IMR-90 (cell line): ENCODE measurements around the gene HADHB. TPM values are rescaled to one million over a fixed set of nuclear protein-coding genes. Genes with fewer than 3 reads are reported as not detected.

Experiments
- ATAC-seq: fragments of 200-7000 bp; cut with Tn5 transposase; 2 replicates; pipeline ENCODE4 v1.9.1; 2020; ENCODE audit warnings: low read depth, mild to moderate bottlenecking, moderate library complexity
- BruUV-seq: library from RNA; stranded (reverse); fragments of 400-500 nt; replicated peaks from 2 replicates; lab custom pipeline; 2021; lab: Mats Ljungman, UMichigan
- CTCF ChIA-PET: fragments of 300-600 bp; formaldehyde crosslinking; extraction: SDS; loops from one replicate; lab custom pipeline; 2021; ENCODE audit warnings: antibody characterized with exemption; lab: Yijun Ruan, JAX
- POLR2A ChIA-PET: fragments of 300-600 bp; sonication (Branson Sonifier 250); formaldehyde crosslinking; loops from one replicate; lab custom pipeline; 2022; ENCODE audit warnings: antibody characterized with exemption; ENCODE audit not compliant: unreplicated experiment; lab: Charles Lee
- DNase-seq: peaks from one replicate; pipeline ENCODE4 v3.0.0; 2013
- H2AFZ ChIP-seq: replicated peaks from 2 replicates; pipeline ENCODE3; 2013; ENCODE audit warnings: low read length, mild to moderate bottlenecking; ENCODE audit not compliant: poor library complexity
- H2AK5ac ChIP-seq: 2 replicates; pipeline ENCODE4 v1.6.1; 2013; ENCODE audit warnings: low read depth, low read length, inconsistent platforms
- H2AK9ac ChIP-seq: replicated peaks from 2 replicates; pipeline ENCODE3; 2013; ENCODE audit warnings: mild to moderate bottlenecking, low read depth, low read length, moderate library complexity; ENCODE audit not compliant: poor library complexity
- H2BK120ac ChIP-seq: 2 replicates; pipeline ENCODE4 v1.6.1; 2013; ENCODE audit warnings: low read depth, low read length, inconsistent platforms
- H2BK15ac ChIP-seq: 3 replicates; pipeline ENCODE4 v1.6.1; 2013; ENCODE audit warnings: low read depth, low read length, inconsistent platforms
- H2BK20ac ChIP-seq: 2 replicates; pipeline ENCODE4 v1.6.1; 2013; ENCODE audit warnings: low read depth, mild to moderate bottlenecking, inconsistent platforms, low read length, moderate library complexity
- H2BK5ac ChIP-seq: 2 replicates; pipeline ENCODE4 v1.6.1; 2013; ENCODE audit warnings: mild to moderate bottlenecking, low read depth, low read length, inconsistent platforms; ENCODE audit not compliant: poor library complexity, severe bottlenecking
- H3K14ac ChIP-seq: replicated peaks from 2 replicates; pipeline ENCODE4 v1.6.1; 2013; ENCODE audit warnings: low read depth, low read length, inconsistent platforms
- H3K18ac ChIP-seq: 2 replicates; pipeline ENCODE4 v1.6.1; 2013; ENCODE audit warnings: low read depth, low read length, control low read depth
- H3K23ac ChIP-seq: 2 replicates; pipeline ENCODE4 v1.6.1; 2013; ENCODE audit warnings: low read depth, low read length, inconsistent platforms
- H3K27ac ChIP-seq: 2 replicates; pipeline ENCODE4 v1.5.1; 2013; ENCODE audit warnings: mild to moderate bottlenecking, control low read depth, low read length; ENCODE audit not compliant: insufficient read depth
- H3K27me3 ChIP-seq: 2 replicates; pipeline ENCODE4 v1.6.1; 2013; ENCODE audit warnings: low read length; ENCODE audit not compliant: control insufficient read depth, insufficient read depth
- H3K36me3 ChIP-seq: 2 replicates; pipeline ENCODE4 v1.6.1; 2013; ENCODE audit warnings: low read length, mixed read lengths; ENCODE audit not compliant: control insufficient read depth, insufficient read depth
- H3K4ac ChIP-seq: 2 replicates; pipeline ENCODE4 v1.6.1; 2013; ENCODE audit warnings: low read depth, low read length, inconsistent platforms
- H3K4me1 ChIP-seq: 2 replicates; pipeline ENCODE4 v1.6.1; 2013; ENCODE audit warnings: low read length, mixed read lengths; ENCODE audit not compliant: control insufficient read depth, insufficient read depth
- H3K4me2 ChIP-seq: 2 replicates; pipeline ENCODE4 v1.6.1; 2013; ENCODE audit warnings: low read depth, mild to moderate bottlenecking, control low read depth, low read length, moderate library complexity
- H3K4me3 ChIP-seq: 2 replicates; pipeline ENCODE4 v1.5.1; 2013; ENCODE audit warnings: low read depth, mild to moderate bottlenecking, control low read depth, low read length, moderate library complexity; ENCODE audit not compliant: insufficient read depth
- H3K56ac ChIP-seq: 2 replicates; pipeline ENCODE4 v1.6.1; 2013; ENCODE audit warnings: low read length, inconsistent platforms; ENCODE audit not compliant: insufficient read depth; ENCODE audit errors: extremely low read depth
- H3K79me1 ChIP-seq, 2 experiments: 2 replicates each; pipeline ENCODE4 v1.6.1; 2013; ENCODE audit warnings: low read length in 2 of 2, inconsistent platforms in 1 of 2, low read depth in 1 of 2
- H3K9ac ChIP-seq: 2 replicates; pipeline ENCODE4 v1.6.1; 2013; ENCODE audit warnings: low read depth, low read length, control low read depth
- H3K9me1 ChIP-seq: 2 replicates; pipeline ENCODE4 v1.6.1; 2013; ENCODE audit warnings: low read length, inconsistent platforms; ENCODE audit not compliant: insufficient read depth
- H3K9me3 ChIP-seq: 2 replicates; pipeline ENCODE4 v1.6.1; 2013; ENCODE audit warnings: low read length; ENCODE audit not compliant: control insufficient read depth, insufficient read depth
- H4K20me1 ChIP-seq: 2 replicates; pipeline ENCODE4 v1.6.1; 2013; ENCODE audit warnings: low read length, inconsistent platforms; ENCODE audit not compliant: insufficient read depth
- H4K5ac ChIP-seq: 2 replicates; pipeline ENCODE4 v1.6.1; 2013; ENCODE audit warnings: mild to moderate bottlenecking, low read depth, low read length, control low read depth
- H4K8ac ChIP-seq, 2 experiments: 2 replicates each; pipeline ENCODE4 v1.6.1; 2013; ENCODE audit warnings: low read depth in 2 of 2, low read length in 2 of 2, control low read depth in 1 of 2, inconsistent platforms in 1 of 2
- H4K91ac ChIP-seq: 2 replicates; pipeline ENCODE4 v1.6.1; 2013; ENCODE audit warnings: low read depth, low read length, inconsistent platforms; ENCODE audit not compliant: insufficient read depth
- BHLHE40 ChIP-seq: fragments of 150-350 bp; IDR thresholded peaks from 2 replicates; pipeline ENCODE4 v1.6.1; 2016; ENCODE audit warnings: mild to moderate bottlenecking, low read depth, low read length
- CEBPB ChIP-seq: IDR thresholded peaks from 2 replicates; pipeline ENCODE4 v1.6.1; 2012; ENCODE audit warnings: low read depth, low read length, improper control_type of control experiment
- CHD1 ChIP-seq: IDR thresholded peaks from 2 replicates; pipeline ENCODE4 v1.6.1; 2012; ENCODE audit warnings: low read depth, low read length, improper control_type of control experiment
- ELK1 ChIP-seq: fragments of 150-350 bp; IDR thresholded peaks from 2 replicates; pipeline ENCODE4 v1.6.1; 2016; ENCODE audit warnings: low read depth, mild to moderate bottlenecking, low read length, moderate library complexity, borderline replicate concordance
- FOS ChIP-seq: fragments of 150-350 bp; IDR thresholded peaks from 2 replicates; pipeline ENCODE4 v1.6.1; 2016; ENCODE audit warnings: low read depth, low read length
- MAFK ChIP-seq: IDR thresholded peaks from 2 replicates; pipeline ENCODE4 v1.6.1; 2012; ENCODE audit warnings: low read depth, low read length, improper control_type of control experiment
- MAZ ChIP-seq: IDR thresholded peaks from 2 replicates; pipeline ENCODE4 v1.6.1; 2012; ENCODE audit warnings: low read depth, mild to moderate bottlenecking, low read length, improper control_type of control experiment, moderate library complexity, borderline replicate concordance
- MXI1 ChIP-seq: IDR thresholded peaks from 2 replicates; pipeline ENCODE4 v1.6.1; 2012; ENCODE audit warnings: low read depth, mild to moderate bottlenecking, low read length, moderate library complexity, borderline replicate concordance
- NFE2L2 ChIP-seq: fragments of 150-350 bp; IDR thresholded peaks from 2 replicates; pipeline ENCODE4 v1.6.1; 2016; ENCODE audit warnings: low read depth, mild to moderate bottlenecking, low read length
- POLR2A ChIP-seq: IDR thresholded peaks from 2 replicates; pipeline ENCODE4 v1.6.1; 2012; ENCODE audit warnings: mild to moderate bottlenecking, low read depth, low read length
- RAD21 ChIP-seq: IDR thresholded peaks from 2 replicates; pipeline ENCODE4 v1.6.1; 2012; ENCODE audit warnings: low read length, improper control_type of control experiment
- RCOR1 ChIP-seq: IDR thresholded peaks from 2 replicates; pipeline ENCODE4 v1.6.1; 2012; ENCODE audit warnings: mild to moderate bottlenecking, low read length, improper control_type of control experiment; ENCODE audit not compliant: insufficient replicate concordance
- RFX5 ChIP-seq: IDR thresholded peaks from 2 replicates; pipeline ENCODE4 v1.8.0; 2012; ENCODE audit warnings: low read depth, mild to moderate bottlenecking, low read length, moderate library complexity
- SMC3 ChIP-seq: fragments of 150-350 bp; IDR thresholded peaks from 2 replicates; pipeline ENCODE4 v1.6.1; 2016; ENCODE audit warnings: low read depth, mild to moderate bottlenecking, antibody characterized with exemption, low read length, moderate library complexity
- USF2 ChIP-seq: fragments of 150-350 bp; IDR thresholded peaks from 2 replicates; pipeline ENCODE4 v1.6.1; 2017; ENCODE audit warnings: mild to moderate bottlenecking, antibody characterized with exemption, low read length, low read depth
- WGBS, 2 experiments: methylation state at CpG; one replicate each; pipeline versions ENCODE4 v1.1.5 to v1.1.7; 2013; ENCODE audit warnings: missing lambda C conversion rate in 2 of 2; ENCODE audit not compliant: insufficient read length in 1 of 2; ENCODE audit errors: extremely low coverage in 2 of 2; 5-methylcytosine and 5-hydroxymethylcytosine counted together
- dilution Hi-C: fragments of 300-500 bp; cut with HindIII; formaldehyde crosslinking; loops from one replicate; pipeline ENCODE4 v1.14.3; 2018; ENCODE audit warnings: low sequenced_read_pairs; ENCODE audit not compliant: unreplicated experiment
- in situ Hi-C: fragments of 300-500 bp; cut with MboI; formaldehyde crosslinking; loops from 3 replicates; pipeline ENCODE4 v1.14.3; 2019; ENCODE audit warnings: low sequenced_read_pairs, inconsistent platforms, mixed read lengths
- intact Hi-C: fragments of 100-400 bp; cut with micrococcal nuclease; formaldehyde crosslinking; loops from 2 replicates; pipeline ENCODE4 v1.10.0; 2022
- polyA plus RNA-seq, 3 experiments: library from polyadenylated mRNA; depleted of rRNA; stranded (reverse); fragments of >200 nt; gene quantifications; 2 replicates each; pipeline ENCODE4 v1.2.3, GENCODE V29; 2012; ENCODE audit warnings: low replicate concordance in 1 of 3
- total RNA-seq: library from RNA; depleted of rRNA; stranded (reverse); fragments of >200 nt; gene quantifications from 2 replicates; pipeline ENCODE4 v1.2.3, GENCODE V29; 2012
- TF ChIP-seq, protein P1 (sequence below): conservative IDR thresholded peaks from 2 replicates; pipeline ENCODE4 v1.5.1; 2012; ENCODE audit warnings: mild to moderate bottlenecking, low read depth, low read length, improper control_type of control experiment

HADHB gene
- total and polyA plus RNA-seq, 2 of the 4 experiments (the other 2 are of a cell fraction) = 67.9 to 79.8 TPM

DNA sequence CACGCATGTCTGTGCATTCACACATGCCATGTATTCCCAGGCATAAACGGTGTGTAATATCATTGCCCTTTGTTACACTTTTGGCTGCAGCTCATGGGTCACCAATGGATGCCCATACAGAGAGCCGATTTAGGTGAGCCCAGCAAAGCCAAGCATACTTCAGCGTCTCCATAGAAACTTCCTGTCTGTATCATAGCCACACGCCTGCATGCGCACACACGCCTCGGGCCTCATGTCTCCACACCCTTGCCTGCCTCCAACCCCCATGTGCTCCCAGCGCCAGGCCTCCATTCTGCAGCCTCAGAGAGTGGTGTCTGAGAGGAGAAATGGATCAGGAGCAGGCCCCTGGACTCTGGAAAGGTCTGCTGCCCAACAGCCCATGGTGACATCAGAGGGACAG lies 67.7 kb downstream of the HADHB start:
- POLR2A ChIA-PET = no interaction called here

More for the DNA sequence above, 67.7 kb downstream of the HADHB start:
- Histone ChIP-seq H2BK20ac (no peak overlapping the region), H3K9ac (no peak overlapping the region), H3K56ac (no peak overlapping the region), H3K9me1 (no peaks in the 10 kb centered on the region; the same call in 1 of the 2 replicates), H4K20me1 (no peaks in the 10 kb centered on the region), H2AK5ac (no peak overlapping the region), H4K91ac (no peak overlapping the region), H2BK120ac (no peak overlapping the region), H3K23ac (no peak overlapping the region), H2AK9ac (no peak overlapping the region), H2AFZ (no peak overlapping the region), H3K27ac (no peak overlapping the region), H3K4me3 (no peak overlapping the region), H4K8ac (no peak overlapping the region), H3K18ac (no peak overlapping the region), H3K4ac (no peak overlapping the region), H3K4me2 (no peak overlapping the region), H4K5ac (no peak overlapping the region), H3K4me1 (no peaks in the 10 kb centered on the region), H3K27me3 (peaks cover 25% of the 10 kb centered on the region), H3K36me3 (no peaks in the 10 kb centered on the region), H2BK15ac (no peak overlapping the region), H3K14ac (no peak overlapping the region), H3K79me1 (no peaks in the 10 kb centered on the region), H3K9me3 (no peaks in the 10 kb centered on the region), H2BK5ac (no peak overlapping the region)
- TF ChIP-seq BHLHE40 (no peak), ELK1 (no peak), RFX5 (no peak), MXI1 (no peak), FOS (no peak), RAD21 (no peak), POLR2A (no peak), MAFK (no peak), MAZ (no peak), SMC3 (no peak), CHD1 (no peak), NFE2L2 (no peak), USF2 (no peak), RCOR1 (no peak), CEBPB (no peak)
- TF ChIP-seq, protein P1, sequence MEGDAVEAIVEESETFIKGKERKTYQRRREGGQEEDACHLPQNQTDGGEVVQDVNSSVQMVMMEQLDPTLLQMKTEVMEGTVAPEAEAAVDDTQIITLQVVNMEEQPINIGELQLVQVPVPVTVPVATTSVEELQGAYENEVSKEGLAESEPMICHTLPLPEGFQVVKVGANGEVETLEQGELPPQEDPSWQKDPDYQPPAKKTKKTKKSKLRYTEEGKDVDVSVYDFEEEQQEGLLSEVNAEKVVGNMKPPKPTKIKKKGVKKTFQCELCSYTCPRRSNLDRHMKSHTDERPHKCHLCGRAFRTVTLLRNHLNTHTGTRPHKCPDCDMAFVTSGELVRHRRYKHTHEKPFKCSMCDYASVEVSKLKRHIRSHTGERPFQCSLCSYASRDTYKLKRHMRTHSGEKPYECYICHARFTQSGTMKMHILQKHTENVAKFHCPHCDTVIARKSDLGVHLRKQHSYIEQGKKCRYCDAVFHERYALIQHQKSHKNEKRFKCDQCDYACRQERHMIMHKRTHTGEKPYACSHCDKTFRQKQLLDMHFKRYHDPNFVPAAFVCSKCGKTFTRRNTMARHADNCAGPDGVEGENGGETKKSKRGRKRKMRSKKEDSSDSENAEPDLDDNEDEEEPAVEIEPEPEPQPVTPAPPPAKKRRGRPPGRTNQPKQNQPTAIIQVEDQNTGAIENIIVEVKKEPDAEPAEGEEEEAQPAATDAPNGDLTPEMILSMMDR = no peak
- BruUV-seq = no TSS peak
- 73% methylated on average over 2 of the region's 9 CpGs; no CpG with 5 or more reads in 1 of the 2 experiments for WGBS, 2 experiments
- in situ Hi-C loops (no loop called here), intact Hi-C loops (no loop called here), dilution Hi-C loops (no loop called here)
- ATAC-seq (no peak), DNase-seq (no peak)
- CTCF ChIA-PET = no interaction called here
